OCI-LY7 (cell line): ENCODE data around the gene IMPA2. TPM values are rescaled to one million over a fixed set of nuclear protein-coding genes. Genes with fewer than 3 reads are reported as not detected.

Source experiments
- BruUV-seq: library from RNA; stranded (reverse); fragments of 400-500 nt; replicated peaks from 2 replicates; lab custom pipeline; 2021; lab: Mats Ljungman, UMichigan
- CTCF ChIA-PET: fragments of 300-600 bp; sonication (Branson Sonifier 250); formaldehyde crosslinking; loops from one replicate; lab custom pipeline; 2022; ENCODE audit warnings: antibody characterized with exemption; ENCODE audit not compliant: unreplicated experiment; lab: Charles Lee
- POLR2A ChIA-PET: fragments of 300-600 bp; sonication (Branson Sonifier 250); formaldehyde crosslinking; loops from one replicate; lab custom pipeline; 2022; ENCODE audit warnings: antibody characterized with exemption; lab: Charles Lee
- DNase-seq: peaks from one replicate; pipeline ENCODE4 v3.0.0-alpha.2; 2015; ENCODE audit warnings: low spot score
- H2AFZ ChIP-seq: fragments of 200-600 bp; sonication (generic), shearing (Covaris generic); 2 replicates; pipeline ENCODE4 v1.6.1; 2014; ENCODE audit warnings: mild to moderate bottlenecking, antibody characterized with exemption, low read length, moderate library complexity
- H3K27ac ChIP-seq: fragments of 200-600 bp; sonication (generic); 2 replicates; pipeline ENCODE4 v1.5.1; 2014; ENCODE audit warnings: mixed run types, low read depth, mild to moderate bottlenecking, moderate library complexity, low read length, inconsistent platforms; ENCODE audit not compliant: poor library complexity, severe bottlenecking
- H3K36me3 ChIP-seq: fragments of 200-600 bp; sonication (generic); 2 replicates; pipeline ENCODE4 v1.6.1; 2014; ENCODE audit warnings: mild to moderate bottlenecking, antibody characterized with exemption, low read length, moderate library complexity, mixed read lengths; ENCODE audit not compliant: insufficient read depth
- H3K4me1 ChIP-seq: fragments of 200-600 bp; sonication (generic); 2 replicates; pipeline ENCODE4 v1.5.1; 2014; ENCODE audit warnings: mild to moderate bottlenecking, low read length; ENCODE audit not compliant: insufficient read depth, poor library complexity, severe bottlenecking
- H3K4me2 ChIP-seq: fragments of 200-600 bp; sonication (generic); 2 replicates; pipeline ENCODE4 v1.6.1; 2014; ENCODE audit warnings: mild to moderate bottlenecking, low read length
- H3K4me3 ChIP-seq: fragments of 200-600 bp; sonication (generic); 2 replicates; pipeline ENCODE4 v1.5.1; 2014; ENCODE audit warnings: mild to moderate bottlenecking, low read depth, low read length; ENCODE audit not compliant: poor library complexity, severe bottlenecking
- H3K79me2 ChIP-seq: fragments of 200-600 bp; sonication (generic); 2 replicates; pipeline ENCODE4 v1.6.1; 2016; ENCODE audit warnings: low read depth, mild to moderate bottlenecking, low read length, moderate library complexity, mixed read lengths; ENCODE audit not compliant: insufficient read depth
- H3K9me2 ChIP-seq: fragments of 200-600 bp; sonication (generic); 2 replicates; pipeline ENCODE4 v1.6.1; 2016; ENCODE audit warnings: mild to moderate bottlenecking, low read length, mixed read lengths; ENCODE audit not compliant: insufficient read depth
- H3K9me3 ChIP-seq: fragments of 200-600 bp; sonication (generic); 2 replicates; pipeline ENCODE4 v1.6.1; 2014; ENCODE audit warnings: mild to moderate bottlenecking, mixed run types, low read length, mixed read lengths
- H4K20me1 ChIP-seq: fragments of 200-600 bp; sonication (generic); 2 replicates; pipeline ENCODE4 v1.6.1; 2014; ENCODE audit warnings: mild to moderate bottlenecking, antibody characterized with exemption, low read length, moderate library complexity, mixed read lengths; ENCODE audit not compliant: insufficient read depth
- EZH2phosphoT487 ChIP-seq: fragments of 200-600 bp; sonication (generic); IDR thresholded peaks from 2 replicates; pipeline ENCODE4 v1.6.1; 2018; ENCODE audit warnings: low read depth, borderline replicate concordance, mild to moderate bottlenecking, mixed run types, antibody characterized with exemption, low read length, moderate library complexity, mixed read lengths
- intact Hi-C: fragments of 100-400 bp; cut with micrococcal nuclease; formaldehyde crosslinking; loops from one replicate; pipeline ENCODE4 v1.10.0; 2022; ENCODE audit not compliant: unreplicated experiment
- small RNA-seq: library from RNA; depleted of rRNA; stranded (forward); fragments of <200 nt; gene quantifications from one replicate; pipeline ENCODE3, GENCODE V24; 2014
- total RNA-seq, 2 experiments: library from RNA; depleted of rRNA in 1 of 2; stranded (reverse); fragments of >200 nt in 1 of 2; shearing (Covaris generic) in 1 of 2; gene quantifications; 2 replicates each; pipeline ENCODE4 v1.2.3, GENCODE V29; 2014 to 2022
- TF ChIP-seq, protein P1 (sequence below): fragments of 200-600 bp; sonication (generic); conservative IDR thresholded peaks from 2 replicates; pipeline ENCODE4 v1.5.1; 2014; ENCODE audit warnings: mild to moderate bottlenecking, antibody characterized with exemption, low read length, moderate library complexity, mixed read lengths

The IMPA2 gene
- total RNA-seq, 2 experiments from 2014 or later, result 51.9 to 59.0 TPM

DNA sequence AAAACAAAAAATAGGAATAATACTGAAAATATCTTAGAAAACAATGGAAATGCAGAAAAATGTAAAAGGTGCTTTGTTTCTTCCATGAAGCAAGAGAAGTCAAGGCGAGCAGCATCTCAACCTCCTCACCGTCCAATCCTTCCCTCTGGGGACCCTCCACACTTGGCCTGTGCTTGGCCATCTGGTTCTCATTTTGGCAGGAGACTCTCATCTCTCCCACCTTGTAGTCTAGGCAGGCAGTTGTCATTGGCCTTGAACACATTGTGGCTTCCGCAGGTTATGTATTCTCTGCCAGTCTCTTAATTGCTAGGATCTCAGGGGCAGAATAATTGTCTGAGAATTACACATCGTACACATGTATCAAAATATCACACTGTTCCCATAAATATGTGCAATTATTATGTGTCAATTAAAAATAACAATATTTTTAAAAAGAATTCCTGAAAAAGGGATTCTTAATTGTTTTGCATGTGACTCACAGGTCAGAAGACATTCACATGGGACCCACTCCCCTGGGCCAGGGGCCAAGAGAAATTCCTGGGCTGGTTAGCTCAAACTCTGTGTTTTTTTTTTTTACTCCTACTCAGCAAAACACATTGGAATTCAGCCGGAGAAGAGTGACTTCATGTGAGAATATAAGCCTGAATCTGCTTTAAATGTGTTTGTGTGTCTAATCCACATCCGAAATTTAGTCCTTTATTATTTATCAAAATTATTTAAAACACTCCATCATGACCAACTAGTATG is 98.4 kb downstream of the IMPA2 start:
- Histone ChIP-seq H3K27ac (no peak overlapping the region), H3K9me2 (no peaks in the 10 kb centered on the region), H3K4me2 (no peak overlapping the region), H3K9me3 (no peaks in the 10 kb centered on the region), H4K20me1 (no peaks in the 10 kb centered on the region), H3K4me1 (no peaks in the 10 kb centered on the region), H3K4me3 (no peak overlapping the region), H3K36me3 (no peaks in the 10 kb centered on the region), H2AFZ (no peak overlapping the region), H3K79me2 (no peaks in the 10 kb centered on the region)
- ChIA-PET CTCF (no interaction called here), POLR2A (no interaction called here)
- no peak for DNase-seq
- TF ChIP-seq EZH2phosphoT487, result no peak
- TF ChIP-seq, protein P1, sequence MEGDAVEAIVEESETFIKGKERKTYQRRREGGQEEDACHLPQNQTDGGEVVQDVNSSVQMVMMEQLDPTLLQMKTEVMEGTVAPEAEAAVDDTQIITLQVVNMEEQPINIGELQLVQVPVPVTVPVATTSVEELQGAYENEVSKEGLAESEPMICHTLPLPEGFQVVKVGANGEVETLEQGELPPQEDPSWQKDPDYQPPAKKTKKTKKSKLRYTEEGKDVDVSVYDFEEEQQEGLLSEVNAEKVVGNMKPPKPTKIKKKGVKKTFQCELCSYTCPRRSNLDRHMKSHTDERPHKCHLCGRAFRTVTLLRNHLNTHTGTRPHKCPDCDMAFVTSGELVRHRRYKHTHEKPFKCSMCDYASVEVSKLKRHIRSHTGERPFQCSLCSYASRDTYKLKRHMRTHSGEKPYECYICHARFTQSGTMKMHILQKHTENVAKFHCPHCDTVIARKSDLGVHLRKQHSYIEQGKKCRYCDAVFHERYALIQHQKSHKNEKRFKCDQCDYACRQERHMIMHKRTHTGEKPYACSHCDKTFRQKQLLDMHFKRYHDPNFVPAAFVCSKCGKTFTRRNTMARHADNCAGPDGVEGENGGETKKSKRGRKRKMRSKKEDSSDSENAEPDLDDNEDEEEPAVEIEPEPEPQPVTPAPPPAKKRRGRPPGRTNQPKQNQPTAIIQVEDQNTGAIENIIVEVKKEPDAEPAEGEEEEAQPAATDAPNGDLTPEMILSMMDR, result no peak
- BruUV-seq, result no TSS peak
- intact Hi-C loops, result no loop called here

Small RNA genes within 50 kb of the gene (small RNA-seq; reads per million reads assigned to genes)
- gene AP001542.1, result not detected

Other genes with a start within 250 kb of the IMPA2 start
- gene CHMP1B, start 130.1 kb upstream of the IMPA2 start, total RNA-seq (2014; rRNA removed; shearing (Covaris generic)), result 29.3 and 31.5 TPM in 2 replicates
- 24.2 and 28.6 TPM in 2 replicates for gene CHMP1B, start 130.1 kb upstream of the IMPA2 start, total RNA-seq (2022)
- gene MPPE1, start 73.2 kb upstream of the IMPA2 start, total RNA-seq (2014; rRNA removed; shearing (Covaris generic)), result 26.5 and 32.5 TPM in 2 replicates
- 40.1 and 53.0 TPM in 2 replicates for gene MPPE1, start 73.2 kb upstream of the IMPA2 start, total RNA-seq (2022)
- gene ANKRD62, start 112.3 kb downstream of the IMPA2 start, total RNA-seq (2014; rRNA removed; shearing (Covaris generic)), result 4.1 and 5.4 TPM in 2 replicates
- 7.1 and 7.3 TPM in 2 replicates for gene ANKRD62, start 112.3 kb downstream of the IMPA2 start, total RNA-seq (2022)